Uterus (tissue), 2 donors: Measurements from ENCODE around the gene ENTPD1.

Source experiments
- POLR2A ChIP-seq, 2 donors: fragments of 450-650 bp; IDR thresholded peaks; one replicate each; pipeline ENCODE4 v1.6.1; 2016; ENCODE audit warnings: antibody characterized with exemption in 2 of 2, mild to moderate bottlenecking in 1 of 2, moderate library complexity in 1 of 2
- TF ChIP-seq, protein P1 (sequence below), 4 experiments: fragments of 200-600 bp in 2 of 4; fragments of 450-650 bp in 2 of 4; sonication (generic) in 2 of 4; IDR thresholded peaks; one replicate each; pipeline ENCODE4 v1.5.1; 2016 to 2019; ENCODE audit warnings: antibody characterized with exemption in 4 of 4, mild to moderate bottlenecking in 2 of 4, moderate library complexity in 1 of 4

DNA sequence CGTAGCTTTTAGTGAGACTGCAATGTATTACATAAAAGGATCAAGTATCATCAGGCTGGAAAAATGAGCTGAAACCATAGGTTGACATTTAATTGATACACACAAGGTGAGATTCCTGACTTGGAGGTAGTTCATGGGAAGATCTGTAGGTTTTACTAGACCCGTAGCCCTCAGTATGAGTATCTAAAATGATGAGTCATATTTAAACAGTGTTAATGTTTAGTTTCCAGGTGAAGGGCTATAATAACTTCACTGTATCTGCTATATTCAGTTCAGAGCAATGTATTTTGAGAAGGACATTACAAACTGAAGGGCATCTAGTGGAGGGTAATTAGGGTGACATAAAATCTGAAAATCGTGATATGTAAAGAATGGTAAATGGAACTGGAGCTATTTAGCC, 35.0 kb downstream of the ENTPD1 start:
- TF ChIP-seq, protein P1, sequence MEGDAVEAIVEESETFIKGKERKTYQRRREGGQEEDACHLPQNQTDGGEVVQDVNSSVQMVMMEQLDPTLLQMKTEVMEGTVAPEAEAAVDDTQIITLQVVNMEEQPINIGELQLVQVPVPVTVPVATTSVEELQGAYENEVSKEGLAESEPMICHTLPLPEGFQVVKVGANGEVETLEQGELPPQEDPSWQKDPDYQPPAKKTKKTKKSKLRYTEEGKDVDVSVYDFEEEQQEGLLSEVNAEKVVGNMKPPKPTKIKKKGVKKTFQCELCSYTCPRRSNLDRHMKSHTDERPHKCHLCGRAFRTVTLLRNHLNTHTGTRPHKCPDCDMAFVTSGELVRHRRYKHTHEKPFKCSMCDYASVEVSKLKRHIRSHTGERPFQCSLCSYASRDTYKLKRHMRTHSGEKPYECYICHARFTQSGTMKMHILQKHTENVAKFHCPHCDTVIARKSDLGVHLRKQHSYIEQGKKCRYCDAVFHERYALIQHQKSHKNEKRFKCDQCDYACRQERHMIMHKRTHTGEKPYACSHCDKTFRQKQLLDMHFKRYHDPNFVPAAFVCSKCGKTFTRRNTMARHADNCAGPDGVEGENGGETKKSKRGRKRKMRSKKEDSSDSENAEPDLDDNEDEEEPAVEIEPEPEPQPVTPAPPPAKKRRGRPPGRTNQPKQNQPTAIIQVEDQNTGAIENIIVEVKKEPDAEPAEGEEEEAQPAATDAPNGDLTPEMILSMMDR (IDR thresholded peaks at IDR 0.05) = no peak
- TF ChIP-seq POLR2A (IDR thresholded peaks at IDR 0.05) = no peak
